Activated CD8-positive, alpha-beta memory T cell treated with anti-CD3 and anti-CD28 coated beads for 48 hours (primary cell): Measurements from ENCODE around the gene CABP4.
"Not testable (repeated sequence)": the region's sequence is repeated elsewhere in the genome, so short reads cannot be mapped to it uniquely, and the experiment has no call there.

ENCODE experiments used
- DNase-seq, 3 experiments: peaks; one replicate each; pipeline ENCODE4 v3.0.0-alpha.2; 2020; ENCODE audit warnings: low read depth in 2 of 3, low spot score in 2 of 3

CABP4 gene

GRCh38 chr11:67482275-67482826 is 27.2 kb downstream of the CABP4 start:
- DNase-seq, result no peak

- DNase-seq, result peak; percentile 90 to 91 (median 90)
These were observed 28.0 kb downstream of the CABP4 start, which contains the start of gene AIP for GRCh38 chr11:67482827-67483798. AIP (plus strand) TSS chr11:67483026; CDS start chr11:67483159, 133 bp downstream.

- DNase-seq, result no peak
These were observed 28.9 kb downstream of the CABP4 start for GRCh38 chr11:67483831-67484665.

DNA sequence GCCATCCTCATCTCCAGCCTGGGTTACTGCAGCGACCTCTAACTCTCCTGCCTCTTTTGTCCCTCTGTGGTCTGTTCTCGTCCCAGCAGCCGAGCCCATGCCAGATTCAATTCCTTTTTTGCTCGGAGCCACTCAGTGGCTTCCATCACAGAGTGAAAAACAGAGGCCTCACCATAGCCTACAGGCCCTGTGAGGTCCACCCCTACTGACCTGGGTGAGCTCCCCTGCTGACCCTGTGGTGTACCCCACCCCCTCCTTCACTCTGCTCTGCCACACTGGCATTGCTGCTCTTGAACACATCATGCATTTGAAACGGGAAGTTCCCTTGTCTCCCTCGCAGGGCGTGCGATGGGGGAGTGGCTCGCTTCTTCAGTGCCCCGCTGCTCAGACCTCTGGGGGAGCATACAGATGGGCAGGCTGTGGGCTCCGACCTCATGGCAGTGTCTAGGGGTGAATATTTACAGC is 29.7 kb downstream of the CABP4 start:
- no peak for DNase-seq

DNA sequence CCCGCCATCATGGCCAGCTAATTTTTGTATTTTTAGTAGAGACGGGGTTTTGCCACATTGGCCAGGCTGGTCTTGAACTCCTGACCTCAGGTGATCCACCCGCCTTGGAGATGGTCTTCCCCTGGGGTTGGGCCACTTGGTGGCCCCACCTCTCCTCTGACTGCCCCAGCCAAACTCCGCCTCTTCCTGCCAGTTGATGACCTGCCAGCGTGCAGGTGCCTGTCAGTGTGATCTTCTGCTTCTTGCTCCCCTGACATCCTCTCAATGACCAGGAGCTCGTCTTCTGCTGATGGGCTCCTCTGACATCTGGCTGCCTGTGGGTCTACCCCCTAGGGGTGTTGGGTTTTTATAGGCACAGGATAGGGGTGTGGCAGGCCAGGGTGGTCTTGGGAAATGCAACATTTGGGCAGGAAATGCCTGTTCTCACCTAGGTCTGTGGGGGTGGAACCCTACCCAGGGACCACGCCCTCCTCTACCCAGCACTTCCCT is 30.8 kb downstream of the CABP4 start:
- DNase-seq, result not testable (repeated sequence)

GRCh38 chr11:67486481-67487195 is 31.5 kb downstream of the CABP4 start:
- DNase-seq, result no peak

DNA sequence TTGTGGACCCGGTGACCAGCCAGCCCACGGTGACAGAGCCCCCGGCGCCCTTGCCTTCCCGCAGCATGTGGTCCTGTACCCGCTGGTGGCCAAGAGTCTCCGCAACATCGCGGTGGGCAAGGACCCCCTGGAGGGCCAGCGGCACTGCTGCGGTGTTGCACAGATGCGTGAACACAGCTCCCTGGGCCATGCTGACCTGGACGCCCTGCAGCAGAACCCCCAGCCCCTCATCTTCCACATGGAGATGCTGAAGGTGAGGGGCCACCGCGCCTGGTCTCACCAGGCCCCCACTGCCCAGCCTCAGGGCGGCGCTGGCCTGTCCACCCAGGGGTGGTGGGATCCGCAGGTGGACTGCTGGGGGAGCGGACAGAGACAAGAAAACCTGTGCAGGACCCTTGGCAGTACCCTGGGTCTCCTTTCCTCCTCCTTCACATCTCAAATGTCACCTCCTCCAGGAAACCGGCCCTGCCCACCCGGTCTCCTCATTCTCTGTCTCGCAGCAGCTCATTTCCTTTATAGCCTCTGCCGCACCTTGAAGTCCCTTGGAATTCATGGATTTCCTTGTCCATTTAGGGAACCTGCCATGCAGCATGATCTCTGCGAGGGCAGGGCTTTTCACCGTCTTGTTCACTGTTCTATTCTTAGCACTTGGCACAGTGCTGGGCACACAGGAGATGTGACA is 34.2 kb downstream of the CABP4 start:
- no peak for DNase-seq

- DNase-seq, result no peak
These were observed 35.0 kb downstream of the CABP4 start for GRCh38 chr11:67489885-67490726.

GRCh38 chr11:67490727-67491065 is 35.5 kb downstream of the CABP4 start:
- no peak for DNase-seq

GRCh38 chr11:67491276-67492068 is 36.3 kb downstream of the CABP4 start:
- no peak for DNase-seq

GRCh38 chr11:67492069-67492727 is 37.0 kb downstream of the CABP4 start:
- DNase-seq, result no peak

DNA sequence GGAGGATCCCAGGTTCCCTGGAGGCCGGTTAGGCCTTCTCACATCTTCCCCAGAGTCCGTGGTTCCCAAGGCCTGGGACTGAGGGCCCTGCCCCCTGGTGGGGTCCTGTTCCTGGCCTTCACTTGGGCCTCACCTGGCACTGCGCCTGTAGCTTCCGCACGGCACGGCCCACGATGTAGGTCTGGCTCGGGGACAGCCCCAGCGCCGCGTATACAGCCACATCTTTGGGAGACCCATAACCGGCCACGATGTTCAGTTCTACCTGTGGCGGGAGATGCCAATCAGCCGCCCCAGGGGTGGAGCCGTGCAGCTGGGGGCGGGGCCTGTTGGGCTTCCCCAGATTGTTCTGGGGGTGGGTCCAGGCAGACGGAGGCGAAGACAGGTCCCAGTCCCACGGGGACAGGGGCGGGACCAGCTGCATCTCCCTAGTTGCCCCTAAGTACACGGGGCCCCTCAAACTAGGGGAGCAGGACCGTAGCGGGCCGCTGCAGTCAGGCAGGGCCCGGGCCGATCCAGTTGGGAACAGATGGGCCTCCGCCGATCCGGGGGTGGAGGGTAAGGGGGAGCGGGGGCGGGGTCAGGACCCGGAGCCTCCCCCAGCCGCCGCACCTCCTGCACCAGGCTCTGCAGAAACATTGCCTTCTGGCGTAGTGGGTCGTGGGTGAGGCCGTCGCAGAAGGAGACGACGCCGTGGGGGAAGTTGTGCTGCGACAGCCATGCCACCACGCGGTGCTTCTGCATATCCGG is 37.8 kb downstream of the CABP4 start:
- no peak for DNase-seq

GRCh38 chr11:67493548-67494370 is 38.6 kb downstream of the CABP4 start:
- DNase-seq, result no peak

DNA sequence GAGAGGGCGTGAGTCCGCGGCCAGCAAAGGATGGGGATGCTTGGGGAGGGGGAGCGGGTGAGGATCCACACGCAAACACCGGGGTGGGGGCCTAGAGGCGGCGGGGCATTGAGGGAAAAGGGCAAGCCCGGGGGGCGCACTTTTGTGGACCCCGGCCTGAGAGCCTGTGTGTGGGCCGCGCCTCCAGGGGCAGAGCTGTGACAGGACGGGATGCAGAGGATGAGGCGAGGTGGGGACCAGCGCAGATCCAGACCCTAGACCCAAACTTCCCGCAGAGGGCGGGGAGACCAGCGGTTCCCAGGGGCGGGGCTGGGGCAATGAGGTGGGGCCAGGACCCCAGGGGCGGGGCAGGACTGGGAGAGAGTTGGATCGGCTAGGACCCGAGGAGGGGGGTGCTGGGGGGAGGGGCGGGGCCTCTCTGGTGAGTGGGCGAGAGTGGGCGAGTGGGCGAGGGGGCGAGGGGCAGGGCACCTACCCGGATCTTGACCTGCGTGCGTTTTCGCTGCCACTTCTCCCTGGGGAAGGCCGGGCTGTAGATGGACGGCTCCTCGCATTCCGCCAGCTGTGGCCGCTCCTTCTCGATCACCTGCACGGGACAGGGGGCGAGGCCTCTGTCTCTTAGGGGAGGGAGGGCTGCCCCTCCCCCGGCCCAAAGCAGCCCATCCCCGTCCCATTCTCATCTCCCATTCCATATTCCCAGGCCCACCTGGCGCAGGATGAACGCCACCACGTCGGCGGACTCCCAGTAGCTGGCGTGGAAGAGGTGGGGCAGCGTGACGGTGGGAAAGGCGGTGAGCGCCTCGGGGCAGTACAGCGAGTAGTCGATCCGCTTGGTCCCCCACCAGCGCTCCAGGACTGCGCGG is 39.4 kb downstream of the CABP4 start:
- no peak for DNase-seq

GRCh38 chr11:67495234-67496005 is 40.3 kb downstream of the CABP4 start:
- DNase-seq, result no peak
